ENCODE results near the gene KLKB1. TPM values are rescaled to one million over a fixed set of nuclear protein-coding genes. Genes with fewer than 3 reads are reported as not detected.

KLKB1 gene
- total and polyA plus RNA-seq, 9 donors, result 0.18 to 1.8 (median 0.60) TPM

DNA sequence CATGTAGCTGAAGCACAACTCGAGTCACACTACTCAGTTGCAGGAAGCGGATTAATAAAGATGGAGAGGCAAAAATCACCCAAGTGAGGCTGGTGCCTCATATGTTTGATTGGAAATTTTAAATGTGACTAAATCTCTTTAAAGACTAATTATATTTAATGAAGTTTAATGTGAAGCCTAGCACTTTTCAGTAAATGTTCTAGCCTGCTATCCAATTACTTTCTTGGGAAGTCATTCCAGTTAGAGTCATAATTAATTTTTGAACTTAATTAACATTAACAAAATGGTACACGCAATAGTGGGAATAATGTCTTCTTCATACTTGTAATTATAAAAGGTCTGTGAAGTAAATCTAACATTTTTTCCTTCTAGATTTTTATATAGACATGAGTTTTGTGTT, 59.3 kb downstream of the KLKB1 start:
- Histone ChIP-seq H3K4me3 (no peak overlapping the region), H3K27me3 (no peaks in the 10 kb centered on the region), H3K27ac (no peak overlapping the region), H3K36me3 (no peaks in the 10 kb centered on the region), H3K9me3 (no peaks in the 10 kb centered on the region), H3K4me1 (ENCODE audit: insufficient read depth) (no peaks in the 10 kb centered on the region)
- no peak for TF ChIP-seq EP300 (IDR thresholded peaks at IDR 0.05)
- no peak for TF ChIP-seq POLR2A (IDR thresholded peaks at IDR 0.05)
- TF ChIP-seq, protein P1, sequence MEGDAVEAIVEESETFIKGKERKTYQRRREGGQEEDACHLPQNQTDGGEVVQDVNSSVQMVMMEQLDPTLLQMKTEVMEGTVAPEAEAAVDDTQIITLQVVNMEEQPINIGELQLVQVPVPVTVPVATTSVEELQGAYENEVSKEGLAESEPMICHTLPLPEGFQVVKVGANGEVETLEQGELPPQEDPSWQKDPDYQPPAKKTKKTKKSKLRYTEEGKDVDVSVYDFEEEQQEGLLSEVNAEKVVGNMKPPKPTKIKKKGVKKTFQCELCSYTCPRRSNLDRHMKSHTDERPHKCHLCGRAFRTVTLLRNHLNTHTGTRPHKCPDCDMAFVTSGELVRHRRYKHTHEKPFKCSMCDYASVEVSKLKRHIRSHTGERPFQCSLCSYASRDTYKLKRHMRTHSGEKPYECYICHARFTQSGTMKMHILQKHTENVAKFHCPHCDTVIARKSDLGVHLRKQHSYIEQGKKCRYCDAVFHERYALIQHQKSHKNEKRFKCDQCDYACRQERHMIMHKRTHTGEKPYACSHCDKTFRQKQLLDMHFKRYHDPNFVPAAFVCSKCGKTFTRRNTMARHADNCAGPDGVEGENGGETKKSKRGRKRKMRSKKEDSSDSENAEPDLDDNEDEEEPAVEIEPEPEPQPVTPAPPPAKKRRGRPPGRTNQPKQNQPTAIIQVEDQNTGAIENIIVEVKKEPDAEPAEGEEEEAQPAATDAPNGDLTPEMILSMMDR (IDR thresholded peaks at IDR 0.05), result no peak
- 93 to 94% (median 93%) methylated on average over 3 of the region's 3 CpGs for WGBS, 3 donors
- intact Hi-C loops (cut with DNase I), result no loop called here
- no peak for DNase-seq

DNA sequence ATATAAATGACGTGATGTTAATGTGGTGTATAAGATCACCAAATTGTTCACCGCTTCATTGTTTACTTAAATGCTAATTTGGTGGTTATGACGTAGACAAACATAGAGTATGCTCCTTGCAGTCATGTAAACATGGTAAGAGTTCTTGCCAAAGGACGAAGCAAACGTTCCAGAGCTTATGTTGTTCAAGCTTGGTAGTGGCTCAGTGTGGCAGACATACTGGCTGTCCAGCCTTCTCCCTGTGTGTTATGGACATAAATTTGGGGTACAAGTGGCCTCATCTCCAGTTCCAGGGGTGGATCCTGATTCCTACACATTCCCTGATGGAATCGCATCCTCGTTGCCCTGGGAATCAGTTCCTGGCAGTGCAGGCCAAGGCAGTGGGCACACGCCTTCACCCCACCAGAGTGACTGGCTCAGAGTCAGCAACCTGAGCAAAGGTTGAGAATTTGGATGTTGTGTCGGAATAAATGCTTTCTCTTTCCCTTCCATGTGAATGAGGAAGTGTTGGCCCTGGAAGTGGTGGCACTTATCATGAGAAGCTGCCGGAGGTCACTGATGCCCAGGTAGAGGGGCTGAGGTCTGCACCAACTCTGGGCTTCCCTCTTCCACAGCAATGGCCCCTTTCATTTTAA, 64.1 kb downstream of the KLKB1 start:
- no peaks in the 10 kb centered on the region for H3K4me1 ChIP-seq (ENCODE audit: insufficient read depth)
- no peaks in the 10 kb centered on the region for H3K36me3 ChIP-seq
- TF ChIP-seq POLR2A (IDR thresholded peaks at IDR 0.05), result no peak
- TF ChIP-seq EP300 (IDR thresholded peaks at IDR 0.05), result no peak
- TF ChIP-seq, protein P1 (IDR thresholded peaks at IDR 0.05), result no peak
- H3K27ac ChIP-seq, result no peak overlapping the region
- H3K4me3 ChIP-seq, result no peak overlapping the region
- intact Hi-C loops (cut with DNase I), result loop anchor here in 1 of 4 donors (10.0 kb wide), 1 partner anchor 293 kb away; no protein-coding TSS in a partner anchor
- 69 to 81% (median 77%) methylated on average over 10 of the region's 10 CpGs for WGBS, 3 donors
- H3K27me3 ChIP-seq, result no peaks in the 10 kb centered on the region
- no peak for DNase-seq
- H3K9me3 ChIP-seq, result no peaks in the 10 kb centered on the region

DNA sequence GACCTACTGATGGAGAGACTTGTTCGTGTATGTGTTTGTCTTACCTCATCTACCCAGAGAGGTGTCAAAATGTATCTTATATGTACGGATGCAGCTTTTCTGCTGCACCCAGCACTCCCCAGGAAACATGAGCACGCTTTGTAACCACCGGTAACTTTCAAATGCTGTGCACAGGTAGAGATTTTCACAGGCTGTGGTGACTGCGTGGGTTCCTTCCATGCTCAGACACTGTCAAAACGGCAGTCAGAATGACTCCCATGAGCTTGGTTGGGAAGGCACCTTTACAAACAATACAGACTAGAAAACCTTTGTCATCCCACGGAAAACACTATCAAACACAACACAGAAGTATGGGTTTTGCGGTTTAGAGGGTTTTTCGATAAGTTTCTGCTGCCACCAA, 66.9 kb downstream of the KLKB1 start:
- TF ChIP-seq, protein P1 (IDR thresholded peaks at IDR 0.05), result no peak
- TF ChIP-seq POLR2A (IDR thresholded peaks at IDR 0.05), result no peak
- TF ChIP-seq EP300 (IDR thresholded peaks at IDR 0.05), result no peak
- Histone ChIP-seq H3K9me3 (no peaks in the 10 kb centered on the region), H3K27ac (no peak overlapping the region), H3K4me3 (no peak overlapping the region), H3K36me3 (no peaks in the 10 kb centered on the region), H3K27me3 (no peaks in the 10 kb centered on the region), H3K4me1 (ENCODE audit: insufficient read depth) (no peaks in the 10 kb centered on the region)
- intact Hi-C loops (cut with DNase I), result loop anchor here in 1 of 4 donors (10.0 kb wide), 1 partner anchor 291 kb away; no protein-coding TSS in a partner anchor
- WGBS, 3 donors, result 80 to 91% (median 86%) methylated on average over 9 of the region's 9 CpGs
- no peak for DNase-seq

DNA sequence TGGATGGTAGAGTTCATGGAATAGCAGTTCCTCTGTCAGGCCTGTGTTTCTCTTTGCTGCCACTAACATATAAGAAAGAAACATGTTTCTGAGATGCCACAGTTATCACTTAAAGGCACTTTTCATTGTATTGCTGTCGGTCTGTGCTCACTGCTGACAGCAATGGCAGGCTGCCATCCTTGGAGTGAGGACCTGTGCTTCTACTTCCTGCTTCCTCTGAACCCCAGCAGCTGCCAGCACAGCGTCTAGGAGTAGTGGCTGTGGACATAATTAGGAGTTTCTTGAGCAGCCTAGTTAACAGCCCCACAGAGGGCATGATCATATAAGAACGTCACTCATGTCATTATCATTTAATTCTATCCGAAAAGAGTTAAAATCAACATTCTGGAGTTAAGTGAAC, 69.2 kb downstream of the KLKB1 start:
- Histone ChIP-seq H3K9me3 (no peaks in the 10 kb centered on the region), H3K36me3 (no peaks in the 10 kb centered on the region), H3K27ac (no peak overlapping the region), H3K27me3 (no peaks in the 10 kb centered on the region), H3K4me1 (ENCODE audit: insufficient read depth) (no peaks in the 10 kb centered on the region), H3K4me3 (no peak overlapping the region)
- TF ChIP-seq EP300 (IDR thresholded peaks at IDR 0.05), result no peak
- TF ChIP-seq POLR2A (IDR thresholded peaks at IDR 0.05), result no peak
- TF ChIP-seq, protein P1 (IDR thresholded peaks at IDR 0.05), result no peak
- WGBS, 3 donors, result 45 to 53% (median 52%) methylated on average over 4 of the region's 4 CpGs
- intact Hi-C loops (cut with DNase I), result loop anchor here in 2 of 4 donors (5.0 to 10.0 kb wide), 2 partner anchors 288 to 291 kb away; no protein-coding TSS in a partner anchor
- DNase-seq, result no peak
